K562 (cell line): ENCODE measurements around the gene EEA1. TPM values are rescaled to one million over a fixed set of nuclear protein-coding genes. Genes with fewer than 3 reads are reported as not detected.
A peak's percentile ranks its signal among the peaks of the same experiment; 100 is the strongest.

ENCODE experiments used
- C11orf30 ChIP-seq: fragments of 450-650 bp; IDR thresholded peaks from 2 replicates; pipeline ENCODE4 v1.6.1; 2016; ENCODE audit warnings: low read depth, mild to moderate bottlenecking
- CBFA2T2 ChIP-seq: fragments of 450-650 bp; conservative IDR thresholded peaks from 2 replicates; pipeline ENCODE4 v1.6.1; 2017; ENCODE audit warnings: mild to moderate bottlenecking
- ESRRB ChIP-seq: fragments of 250-450 bp; sonication (Bioruptor Pico); IDR thresholded peaks from 2 replicates; pipeline ENCODE4 v1.5.0; 2020; ENCODE audit warnings: mild to moderate bottlenecking, moderate library complexity, borderline replicate concordance
- MAFG ChIP-seq: fragments of 450-650 bp; conservative IDR thresholded peaks from 2 replicates; pipeline ENCODE4 v1.6.1; 2016; ENCODE audit warnings: missing genetic modification characterization, missing compliant biosample characterization
- MAFK ChIP-seq: IDR thresholded peaks from 2 replicates; pipeline ENCODE4 v1.6.1; 2011; ENCODE audit warnings: low read length, improper control_type of control experiment
- MEF2A ChIP-seq: IDR thresholded peaks from 2 replicates; pipeline ENCODE4 v1.6.1; 2011; ENCODE audit warnings: low read depth, mild to moderate bottlenecking, low read length, moderate library complexity; ENCODE audit not compliant: control insufficient read depth
- SMARCA4 ChIP-seq: fragments of 450-650 bp; IDR thresholded peaks from 2 replicates; pipeline ENCODE4 v1.6.1; 2016
- TAF15 ChIP-seq: fragments of 200-400 bp; formaldehyde crosslinking; IDR thresholded peaks from 2 replicates; pipeline ENCODE4 v1.6.1; 2017; ENCODE audit warnings: mild to moderate bottlenecking, low read depth, low read length, moderate library complexity
- ZC3H11A ChIP-seq: IDR thresholded peaks from 2 replicates; pipeline ENCODE4 v1.6.1; 2012; ENCODE audit warnings: low read depth, low read length, improper control_type of control experiment
- ZNF197 ChIP-seq: fragments of 200-800 bp; sonication (Bioruptor generic); IDR thresholded peaks from 2 replicates; pipeline ENCODE4 v1.6.1; 2016; ENCODE audit warnings: low read depth, missing genetic modification characterization, missing compliant biosample characterization
- polyA plus RNA-seq, 8 experiments: library from polyadenylated mRNA; depleted of rRNA in 4 of 8; stranded (reverse) in 5 of 8; unstranded in 3 of 8; fragments of >200 nt; fragmentation: Nextera tagmentation in 2 of 8; fragmentation: Illumina TruSeq in 1 of 8; extraction: Ambion mirVana in 2 of 8; extraction: Trizol in 1 of 8; gene quantifications; 2 replicates each; pipeline versions ENCODE4 v1.2.1 to v1.2.3, GENCODE V29; 2011 to 2014; ENCODE audit warnings: inconsistent platforms in 1 of 8, missing spikeins in 1 of 8
- total RNA-seq, 7 experiments: library from RNA; depleted of rRNA in 6 of 7; stranded (reverse); fragments of >200 nt in 6 of 7; fragmentation: Illumina TruSeq in 2 of 7; extraction: Trizol in 2 of 7; gene quantifications; 2 replicates each; pipeline versions ENCODE4 v1.2.1 to v1.2.3, GENCODE V29; 2011 to 2021; ENCODE audit warnings: low replicate concordance in 1 of 7
- TF ChIP-seq, protein P1 (sequence below): sonication (generic); formaldehyde crosslinking; IDR thresholded peaks from 2 replicates; pipeline ENCODE4 v1.8.1; 2023; ENCODE audit warnings: missing genetic modification reagents, mild to moderate bottlenecking, borderline replicate concordance
- TF ChIP-seq, protein P2 (sequence below): fragments of 450-650 bp; formaldehyde crosslinking; IDR thresholded peaks from 2 replicates; pipeline ENCODE4 v1.4.0; 2020; ENCODE audit warnings: mild to moderate bottlenecking, moderate library complexity
- TF ChIP-seq, protein P3 (sequence below): fragments of 250-450 bp; sonication (Bioruptor Pico); IDR thresholded peaks from 2 replicates; pipeline ENCODE4 v1.4.0; 2020; ENCODE audit warnings: mild to moderate bottlenecking
- TF ChIP-seq, protein P4 (sequence below): sonication (generic); formaldehyde crosslinking; IDR thresholded peaks from 2 replicates; pipeline ENCODE4 v1.5.0; 2020; ENCODE audit warnings: missing genetic modification reagents
- TF ChIP-seq, protein P5 (sequence below): IDR thresholded peaks from 2 replicates; pipeline ENCODE4 v1.6.1; 2012; ENCODE audit warnings: low read depth, low read length, improper control_type of control experiment, borderline replicate concordance
- TF ChIP-seq, protein P6 (sequence below): sonication (generic); formaldehyde crosslinking; IDR thresholded peaks from 2 replicates; pipeline ENCODE4 v1.9.0; 2022; ENCODE audit warnings: mild to moderate bottlenecking, missing genetic modification reagents

Gene EEA1
- total and polyA plus RNA-seq, 9 of the 15 experiments (the other 6 are each of a cell fraction or from before 2014, with no cell fraction given): 3.5 to 17.1 (median 7.5) TPM

DNA sequence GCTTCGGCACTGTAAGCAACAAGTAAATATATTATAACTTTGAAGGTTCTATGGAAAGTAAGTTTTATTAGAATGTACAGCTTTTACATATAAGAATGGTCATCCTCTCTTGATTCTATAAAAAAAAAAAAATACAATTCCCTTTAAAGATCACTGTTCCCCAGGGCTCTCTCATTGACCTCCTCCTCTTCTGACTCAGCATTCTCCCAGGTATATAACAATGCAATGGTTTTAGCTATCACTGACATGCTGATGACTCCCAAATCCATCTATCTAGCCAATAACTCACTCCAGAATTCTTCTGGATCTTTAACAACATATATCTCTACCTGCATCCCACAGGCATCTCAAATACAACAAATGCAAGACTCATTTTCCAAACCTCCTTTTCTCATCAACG is 62.7 kb downstream of the EEA1 start (continued):
- TF ChIP-seq, protein P1, sequence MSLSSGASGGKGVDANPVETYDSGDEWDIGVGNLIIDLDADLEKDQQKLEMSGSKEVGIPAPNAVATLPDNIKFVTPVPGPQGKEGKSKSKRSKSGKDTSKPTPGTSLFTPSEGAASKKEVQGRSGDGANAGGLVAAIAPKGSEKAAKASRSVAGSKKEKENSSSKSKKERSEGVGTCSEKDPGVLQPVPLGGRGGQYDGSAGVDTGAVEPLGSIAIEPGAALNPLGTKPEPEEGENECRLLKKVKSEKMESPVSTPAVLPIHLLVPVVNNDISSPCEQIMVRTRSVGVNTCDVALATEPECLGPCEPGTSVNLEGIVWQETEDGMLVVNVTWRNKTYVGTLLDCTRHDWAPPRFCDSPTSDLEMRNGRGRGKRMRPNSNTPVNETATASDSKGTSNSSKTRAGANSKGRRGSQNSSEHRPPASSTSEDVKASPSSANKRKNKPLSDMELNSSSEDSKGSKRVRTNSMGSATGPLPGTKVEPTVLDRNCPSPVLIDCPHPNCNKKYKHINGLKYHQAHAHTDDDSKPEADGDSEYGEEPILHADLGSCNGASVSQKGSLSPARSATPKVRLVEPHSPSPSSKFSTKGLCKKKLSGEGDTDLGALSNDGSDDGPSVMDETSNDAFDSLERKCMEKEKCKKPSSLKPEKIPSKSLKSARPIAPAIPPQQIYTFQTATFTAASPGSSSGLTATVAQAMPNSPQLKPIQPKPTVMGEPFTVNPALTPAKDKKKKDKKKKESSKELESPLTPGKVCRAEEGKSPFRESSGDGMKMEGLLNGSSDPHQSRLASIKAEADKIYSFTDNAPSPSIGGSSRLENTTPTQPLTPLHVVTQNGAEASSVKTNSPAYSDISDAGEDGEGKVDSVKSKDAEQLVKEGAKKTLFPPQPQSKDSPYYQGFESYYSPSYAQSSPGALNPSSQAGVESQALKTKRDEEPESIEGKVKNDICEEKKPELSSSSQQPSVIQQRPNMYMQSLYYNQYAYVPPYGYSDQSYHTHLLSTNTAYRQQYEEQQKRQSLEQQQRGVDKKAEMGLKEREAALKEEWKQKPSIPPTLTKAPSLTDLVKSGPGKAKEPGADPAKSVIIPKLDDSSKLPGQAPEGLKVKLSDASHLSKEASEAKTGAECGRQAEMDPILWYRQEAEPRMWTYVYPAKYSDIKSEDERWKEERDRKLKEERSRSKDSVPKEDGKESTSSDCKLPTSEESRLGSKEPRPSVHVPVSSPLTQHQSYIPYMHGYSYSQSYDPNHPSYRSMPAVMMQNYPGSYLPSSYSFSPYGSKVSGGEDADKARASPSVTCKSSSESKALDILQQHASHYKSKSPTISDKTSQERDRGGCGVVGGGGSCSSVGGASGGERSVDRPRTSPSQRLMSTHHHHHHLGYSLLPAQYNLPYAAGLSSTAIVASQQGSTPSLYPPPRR: no peak
- TF ChIP-seq ESRRB (CRISPR knock-in tag) (no peak), ZNF197 (CRISPR knock-in tag) (no peak), C11orf30 (peak; percentile 75), MAFK (peak; percentile 39; the same call in 1 of the 2 replicates), TAF15 (no peak), CBFA2T2 (no peak), MAFG (tag) (peak; percentile 63), SMARCA4 (no peak), ZC3H11A (no peak), MEF2A (no peak)
- TF ChIP-seq, protein P2, sequence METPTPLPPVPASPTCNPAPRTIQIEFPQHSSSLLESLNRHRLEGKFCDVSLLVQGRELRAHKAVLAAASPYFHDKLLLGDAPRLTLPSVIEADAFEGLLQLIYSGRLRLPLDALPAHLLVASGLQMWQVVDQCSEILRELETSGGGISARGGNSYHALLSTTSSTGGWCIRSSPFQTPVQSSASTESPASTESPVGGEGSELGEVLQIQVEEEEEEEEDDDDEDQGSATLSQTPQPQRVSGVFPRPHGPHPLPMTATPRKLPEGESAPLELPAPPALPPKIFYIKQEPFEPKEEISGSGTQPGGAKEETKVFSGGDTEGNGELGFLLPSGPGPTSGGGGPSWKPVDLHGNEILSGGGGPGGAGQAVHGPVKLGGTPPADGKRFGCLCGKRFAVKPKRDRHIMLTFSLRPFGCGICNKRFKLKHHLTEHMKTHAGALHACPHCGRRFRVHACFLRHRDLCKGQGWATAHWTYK (CRISPR knock-in tag): no peak
- TF ChIP-seq, protein P3, sequence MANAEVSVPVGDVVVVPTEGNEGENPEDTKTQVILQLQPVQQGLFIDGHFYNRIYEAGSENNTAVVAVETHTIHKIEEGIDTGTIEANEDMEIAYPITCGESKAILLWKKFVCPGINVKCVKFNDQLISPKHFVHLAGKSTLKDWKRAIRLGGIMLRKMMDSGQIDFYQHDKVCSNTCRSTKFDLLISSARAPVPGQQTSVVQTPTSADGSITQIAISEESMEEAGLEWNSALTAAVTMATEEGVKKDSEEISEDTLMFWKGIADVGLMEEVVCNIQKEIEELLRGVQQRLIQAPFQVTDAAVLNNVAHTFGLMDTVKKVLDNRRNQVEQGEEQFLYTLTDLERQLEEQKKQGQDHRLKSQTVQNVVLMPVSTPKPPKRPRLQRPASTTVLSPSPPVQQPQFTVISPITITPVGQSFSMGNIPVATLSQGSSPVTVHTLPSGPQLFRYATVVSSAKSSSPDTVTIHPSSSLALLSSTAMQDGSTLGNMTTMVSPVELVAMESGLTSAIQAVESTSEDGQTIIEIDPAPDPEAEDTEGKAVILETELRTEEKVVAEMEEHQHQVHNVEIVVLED (CRISPR knock-in tag): no peak
- TF ChIP-seq, protein P4, sequence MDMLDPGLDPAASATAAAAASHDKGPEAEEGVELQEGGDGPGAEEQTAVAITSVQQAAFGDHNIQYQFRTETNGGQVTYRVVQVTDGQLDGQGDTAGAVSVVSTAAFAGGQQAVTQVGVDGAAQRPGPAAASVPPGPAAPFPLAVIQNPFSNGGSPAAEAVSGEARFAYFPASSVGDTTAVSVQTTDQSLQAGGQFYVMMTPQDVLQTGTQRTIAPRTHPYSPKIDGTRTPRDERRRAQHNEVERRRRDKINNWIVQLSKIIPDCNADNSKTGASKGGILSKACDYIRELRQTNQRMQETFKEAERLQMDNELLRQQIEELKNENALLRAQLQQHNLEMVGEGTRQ (CRISPR knock-in tag): no peak
- TF ChIP-seq, protein P5, sequence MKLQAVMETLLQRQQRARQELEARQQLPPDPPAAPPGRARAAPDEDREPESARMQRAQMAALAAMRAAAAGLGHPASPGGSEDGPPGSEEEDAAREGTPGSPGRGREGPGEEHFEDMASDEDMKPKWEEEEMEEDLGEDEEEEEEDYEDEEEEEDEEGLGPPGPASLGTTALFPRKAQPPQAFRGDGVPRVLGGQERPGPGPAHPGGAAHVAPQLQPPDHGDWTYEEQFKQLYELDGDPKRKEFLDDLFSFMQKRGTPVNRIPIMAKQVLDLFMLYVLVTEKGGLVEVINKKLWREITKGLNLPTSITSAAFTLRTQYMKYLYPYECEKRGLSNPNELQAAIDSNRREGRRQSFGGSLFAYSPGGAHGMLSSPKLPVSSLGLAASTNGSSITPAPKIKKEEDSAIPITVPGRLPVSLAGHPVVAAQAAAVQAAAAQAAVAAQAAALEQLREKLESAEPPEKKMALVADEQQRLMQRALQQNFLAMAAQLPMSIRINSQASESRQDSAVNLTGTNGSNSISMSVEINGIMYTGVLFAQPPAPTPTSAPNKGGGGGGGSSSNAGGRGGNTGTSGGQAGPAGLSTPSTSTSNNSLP: no peak
- TF ChIP-seq, protein P6, sequence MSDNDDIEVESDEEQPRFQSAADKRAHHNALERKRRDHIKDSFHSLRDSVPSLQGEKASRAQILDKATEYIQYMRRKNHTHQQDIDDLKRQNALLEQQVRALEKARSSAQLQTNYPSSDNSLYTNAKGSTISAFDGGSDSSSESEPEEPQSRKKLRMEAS (CRISPR knock-in tag): no peak
- TF ChIP-seq, all 486 proteins: peak for 7
